Measurements from ENCODE around the gene EID2B. TPM values are rescaled to one million over a fixed set of nuclear protein-coding genes. Genes with fewer than 3 reads are reported as not detected.

EID2B gene
- total and polyA plus RNA-seq, 10 of the 15 experiments (the other 5 are each of a cell fraction or from before 2014, with no cell fraction given) = 2.9 to 10.1 (median 5.0) TPM

- TF ChIP-seq SMC3 (IDR thresholded peaks at IDR 0.05; ENCODE audit: borderline replicate concordance, low read length) (peak; percentile 77), NBN (IDR thresholded peaks at IDR 0.05) (no peak), NRF1 (conservative IDR thresholded peaks at IDR 0.05; ENCODE audit: low read depth, low read length) (peak; percentile 98), SMARCA5 (IDR thresholded peaks at IDR 0.05) (peak; percentile 89), SIN3A (IDR thresholded peaks at IDR 0.05; ENCODE audit: low read depth, low read length) (peak; percentile 27; the same call in 1 of the 2 replicates), BHLHE40 (IDR thresholded peaks at IDR 0.05; ENCODE audit: borderline replicate concordance in 1 of 2, low read depth in 2 of 2, low read length in 1 of 2) (peak; percentile 42 to 77; a peak in 2 of 4 replicates), SUZ12 (IDR thresholded peaks at IDR 0.05; ENCODE audit: unreplicated experiment) (no peak), ZBTB33 (IDR thresholded peaks at IDR 0.05) (no peak), MLLT1 (IDR thresholded peaks at IDR 0.05) (no peak), USF2 (IDR thresholded peaks at IDR 0.05; ENCODE audit: borderline replicate concordance, low read depth, low read length) (no peak), NFYB (IDR thresholded peaks at IDR 0.05; ENCODE audit: insufficient read depth, low read depth, low read length) (no peak), HCFC1 (IDR thresholded peaks at IDR 0.05; ENCODE audit: low read length) (0 out of 2 replicates have a peak, but pooled peaks have one; percentile 21), EGR1 (IDR thresholded peaks at IDR 0.05; ENCODE audit: borderline replicate concordance in 1 of 2, low read depth in 2 of 2, low read length in 2 of 2) (0 out of 3 replicates have a peak, but pooled peaks of 1 of the 2 experiments have one; percentile 17), IKZF1 (conservative IDR thresholded peaks at IDR 0.05) (peak; percentile 100), POLR2AphosphoS5 (IDR thresholded peaks at IDR 0.05; ENCODE audit: low read length) (peak; percentile 63; the same call in 1 of the 2 replicates), CREM (IDR thresholded peaks at IDR 0.05; ENCODE audit: low read depth) (peak; percentile 69), PAX5 (IDR thresholded peaks at IDR 0.05; ENCODE audit: borderline replicate concordance, low read depth, low read length) (peak; percentile 49; the same call in 1 of the 2 replicates), ATF3 (IDR thresholded peaks at IDR 0.05; ENCODE audit: borderline replicate concordance, extremely low read depth, low read depth, low read length) (peak; percentile 63; the same call in 1 of the 2 replicates), ESRRA (IDR thresholded peaks at IDR 0.05; ENCODE audit: low read length) (peak; percentile 49; the same call in 1 of the 2 replicates), CREB1 (IDR thresholded peaks at IDR 0.05; ENCODE audit: low read depth) (peak; percentile 49; the same call in 1 of the 2 replicates), POLR2A (IDR thresholded peaks at IDR 0.05; ENCODE audit: low read depth, low read length) (peak; percentile 79), RB1 (IDR thresholded peaks at IDR 0.05; ENCODE audit: borderline replicate concordance) (peak; percentile 93), ZNF207 (IDR thresholded peaks at IDR 0.05; ENCODE audit: borderline replicate concordance) (peak; percentile 39; the same call in 1 of the 2 replicates)
Measured at GRCh38 chr19:39532233-39533002, at the start of gene EID2B (continued).
